ENCODE data around the gene WNK2.

Gene WNK2

DNA sequence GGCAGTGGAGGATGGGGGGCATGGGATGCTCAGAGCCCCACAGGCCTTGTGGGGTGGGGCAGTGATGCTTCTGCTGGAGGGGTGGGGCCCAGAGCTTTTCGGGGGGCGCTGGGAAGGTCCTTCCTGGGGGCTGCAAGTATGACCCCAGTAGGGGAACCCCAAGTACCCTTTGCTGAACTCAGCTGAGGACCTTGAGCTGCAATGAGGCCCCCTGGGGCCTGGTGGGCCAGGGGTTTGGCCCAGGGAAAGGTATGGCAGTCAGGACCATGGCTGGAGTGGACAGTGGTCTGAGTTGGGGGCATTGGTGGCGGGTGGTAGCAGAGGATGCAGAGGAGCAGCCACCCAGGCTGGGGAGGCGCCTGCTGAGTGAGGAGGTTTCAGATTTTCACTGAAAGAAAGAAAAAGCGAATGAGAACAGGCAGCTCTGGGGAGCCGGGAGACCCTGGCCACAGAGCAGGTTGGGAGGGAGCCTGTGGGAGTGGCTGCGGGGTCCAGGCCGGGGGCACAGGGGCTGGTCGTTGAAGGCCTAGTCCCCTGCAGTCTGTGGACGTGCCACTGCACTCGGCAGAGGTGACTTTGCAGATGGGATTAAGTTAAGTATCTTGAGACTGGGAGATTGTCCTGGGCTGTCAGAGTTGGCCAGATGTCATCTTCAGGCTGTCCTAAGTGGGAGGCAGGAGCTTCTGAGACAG, 19.2 kb downstream of the WNK2 start:
- no peak for DNase-seq

- no peak for DNase-seq
Measured at GRCh38 chr9:93203718-93204469, 20.0 kb downstream of the WNK2 start.

GRCh38 chr9:93204470-93205043, 20.6 kb downstream of the WNK2 start:
- DNase-seq: no peak

DNA sequence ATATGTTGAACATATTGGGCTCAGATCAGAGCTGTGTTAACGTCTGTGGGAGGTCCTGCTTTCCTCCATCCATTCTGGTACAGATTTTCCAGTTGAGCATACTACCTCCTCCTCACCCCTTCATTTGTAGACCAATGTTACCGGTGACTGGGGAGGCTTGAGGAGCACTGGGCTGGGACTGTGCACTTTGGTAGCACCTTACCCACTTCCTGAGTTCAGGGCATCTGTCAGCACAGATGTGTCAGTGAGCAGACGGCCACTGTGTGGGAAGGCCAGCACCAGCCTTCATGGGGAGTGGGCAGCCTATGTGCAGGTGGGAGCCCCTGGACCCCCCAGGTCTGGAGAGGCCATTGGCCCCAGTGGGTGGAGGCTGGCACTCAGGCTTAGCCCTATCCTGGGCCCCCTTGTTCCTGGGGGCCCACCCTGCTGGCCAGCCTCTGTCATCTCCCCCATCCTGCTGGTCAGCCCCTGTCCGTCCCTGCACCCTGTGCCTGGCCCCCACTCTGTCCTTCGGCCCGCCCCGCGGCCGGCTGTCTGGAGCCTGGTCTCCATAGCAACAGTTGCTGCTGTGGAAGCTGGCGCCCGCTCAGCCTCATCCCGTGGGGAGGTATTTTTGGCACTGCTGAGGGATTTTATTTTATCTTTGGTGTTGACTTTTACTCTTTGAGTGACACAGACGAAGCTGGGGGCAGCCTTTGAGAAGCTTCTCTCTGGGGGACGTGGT, 21.3 kb downstream of the WNK2 start:
- no peak for DNase-seq

DNA sequence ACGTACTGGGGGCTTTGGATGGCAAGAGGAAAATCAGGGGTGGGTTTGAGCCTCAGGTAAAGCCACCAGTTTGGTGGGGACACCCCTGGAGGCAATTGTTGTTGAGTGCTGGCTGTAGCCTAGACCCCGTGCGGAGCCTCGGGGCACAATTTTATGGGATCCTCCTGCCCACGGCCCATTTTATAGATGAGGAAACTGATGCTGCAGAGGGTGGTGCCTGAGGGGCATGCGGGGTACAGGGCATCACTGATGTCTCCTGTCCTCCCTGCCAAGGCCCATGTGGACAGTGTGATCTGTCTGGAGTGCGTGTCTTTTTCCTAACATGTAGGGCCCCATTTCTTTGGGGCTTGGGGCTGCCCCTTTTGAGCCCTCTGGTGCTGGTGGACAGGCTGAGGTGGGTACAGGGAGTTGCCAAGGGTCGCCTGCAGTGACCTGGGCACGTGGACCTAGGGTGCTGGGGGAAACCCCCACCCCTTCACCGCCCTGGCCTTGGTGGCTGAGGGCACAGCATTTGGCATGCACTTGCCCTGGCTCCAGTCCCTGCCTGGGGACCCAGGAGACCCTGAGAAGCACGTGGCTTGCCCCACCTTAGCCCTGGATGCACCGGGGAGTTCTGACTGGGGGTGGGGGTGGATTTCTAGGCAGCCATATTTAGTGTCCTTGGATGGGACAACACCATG, 22.1 kb downstream of the WNK2 start:
- no peak for DNase-seq

DNA sequence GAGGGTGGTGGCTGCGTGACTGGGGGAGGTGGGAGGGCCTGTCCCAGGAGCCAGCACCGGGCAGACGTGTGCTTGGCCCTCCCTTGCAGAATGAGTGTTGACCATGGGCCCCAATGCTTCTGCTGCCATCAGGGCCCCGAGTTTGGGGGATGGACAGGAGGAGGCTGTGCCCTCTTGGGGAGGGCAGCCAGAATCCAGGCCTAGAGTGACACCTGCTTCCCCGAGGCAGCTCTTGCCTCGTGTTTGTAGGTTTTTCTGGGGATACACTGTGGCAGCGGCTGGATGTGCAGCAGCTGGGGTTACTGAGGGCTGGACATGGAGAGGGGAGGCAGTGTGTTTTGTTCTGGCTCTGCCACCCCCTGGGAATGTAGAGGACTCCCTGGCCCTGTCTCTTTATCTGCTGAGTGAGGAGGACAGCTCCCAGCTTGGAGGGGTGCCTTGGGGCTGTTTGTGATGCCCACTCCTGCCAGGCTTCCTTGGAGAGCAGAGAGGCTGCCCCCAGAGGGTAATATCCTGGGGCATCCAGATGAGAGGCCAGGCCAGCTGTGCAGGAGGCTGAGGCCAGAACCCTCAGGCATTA, 22.7 kb downstream of the WNK2 start:
- DNase-seq: no peak

DNA sequence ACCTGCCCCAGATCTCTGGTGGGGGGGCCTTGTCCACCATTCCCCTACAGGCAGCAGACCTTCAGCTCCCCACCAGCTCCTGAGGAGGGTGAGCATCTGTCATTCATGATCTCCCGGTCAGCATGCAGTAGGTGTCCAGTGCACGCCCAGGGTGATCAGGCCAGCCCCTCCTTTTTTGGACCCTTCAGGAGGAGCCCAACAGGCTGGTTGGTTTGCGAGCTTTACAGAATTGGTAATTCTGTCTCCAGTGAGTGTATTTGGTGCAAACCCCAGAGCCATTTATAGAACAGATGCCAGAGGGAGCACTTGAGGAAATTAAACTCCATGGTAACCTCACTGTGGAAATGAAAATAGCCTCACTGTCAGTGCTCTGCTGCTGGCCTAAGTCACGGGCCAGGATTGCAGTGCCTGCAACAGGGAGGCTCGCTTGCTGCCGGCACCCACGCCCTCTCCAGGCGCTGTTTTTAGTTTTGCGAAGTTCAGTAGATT, 23.4 kb downstream of the WNK2 start:
- DNase-seq: peak in 1 of 2 experiments; percentile 44

- no peak for DNase-seq
Measured at GRCh38 chr9:93207860-93208734, 24.2 kb downstream of the WNK2 start.

GRCh38 chr9:93209097-93209496, 25.2 kb downstream of the WNK2 start:
- DNase-seq: no peak

GRCh38 chr9:93209576-93210323, 25.8 kb downstream of the WNK2 start:
- DNase-seq: no peak

- no peak for DNase-seq
Measured at GRCh38 chr9:93210324-93210973, 26.5 kb downstream of the WNK2 start.

DNA sequence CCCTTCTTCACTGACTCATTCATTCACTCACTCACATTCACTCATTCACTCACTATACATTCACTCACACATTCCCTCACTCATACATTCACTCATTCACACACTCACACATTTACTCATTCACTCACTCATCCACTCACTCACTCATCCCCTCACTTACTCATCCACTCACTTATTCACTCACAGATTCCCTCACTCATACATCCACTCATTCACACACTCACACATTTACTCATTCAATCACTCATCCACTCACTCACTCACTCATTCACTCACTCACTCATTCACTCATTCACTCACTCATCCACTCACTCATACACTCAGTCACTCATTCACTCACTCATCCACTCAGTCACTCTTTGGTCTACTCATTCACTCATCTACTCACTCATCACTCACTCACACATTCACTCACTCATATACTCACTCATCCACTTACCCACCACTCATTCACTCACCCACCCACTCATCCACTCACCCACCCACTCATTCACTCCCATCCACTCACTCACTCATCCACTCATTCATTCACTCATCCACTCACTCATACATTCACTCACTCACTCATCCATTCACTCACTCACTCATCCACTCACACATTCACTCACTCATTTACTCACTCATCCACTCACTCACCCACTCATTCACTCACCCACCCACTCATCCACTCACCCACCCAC, 27.2 kb downstream of the WNK2 start:
- no peak for DNase-seq

DNA sequence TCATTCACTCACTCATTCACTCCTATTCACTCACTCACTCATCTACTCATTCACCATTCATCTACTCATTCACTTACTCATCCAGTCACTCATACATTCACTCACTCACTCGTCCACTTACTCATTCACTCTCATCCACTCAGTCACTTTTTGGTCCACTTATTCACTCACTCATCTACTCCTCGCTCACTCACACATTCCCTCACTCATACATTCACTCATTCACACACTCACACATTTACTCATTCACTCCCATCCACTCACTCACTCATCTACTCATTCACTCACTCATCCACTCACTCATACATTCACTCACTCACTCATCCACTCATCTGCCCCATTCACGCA, 27.7 kb downstream of the WNK2 start:
- no peak for DNase-seq

- no peak for DNase-seq
Measured at GRCh38 chr9:93212409-93212808, 28.5 kb downstream of the WNK2 start.

GRCh38 chr9:93216073-93216365, 32.1 kb downstream of the WNK2 start:
- DNase-seq: no peak

DNA sequence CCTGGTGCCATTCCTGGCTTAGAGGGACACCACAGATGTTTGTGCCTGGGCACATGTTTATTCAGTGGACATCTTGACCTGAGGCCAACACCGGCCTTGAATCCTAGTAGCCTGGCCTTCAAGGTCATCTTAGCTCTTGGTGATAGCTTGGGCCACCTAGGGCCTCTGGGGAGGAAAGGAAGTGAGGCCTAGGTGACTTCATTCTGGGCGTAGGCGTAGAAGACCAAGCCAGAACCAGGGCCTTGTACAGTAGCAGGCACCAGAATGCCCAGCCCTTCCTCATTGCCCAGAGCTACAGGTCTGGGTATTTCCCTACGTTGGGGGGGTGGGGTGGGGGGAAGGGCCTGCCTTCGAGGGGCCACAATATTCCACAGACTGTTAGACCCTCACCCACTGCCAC, 33.8 kb downstream of the WNK2 start:
- no peak for DNase-seq

GRCh38 chr9:93218161-93218560, 34.2 kb downstream of the WNK2 start:
- DNase-seq: no peak

GRCh38 chr9:93218671-93219420, 34.9 kb downstream of the WNK2 start:
- no peak for DNase-seq

- no peak for DNase-seq
Measured at GRCh38 chr9:93219692-93220091, 35.8 kb downstream of the WNK2 start.
